Measurements from ENCODE around the gene PADI3.

The PADI3 gene

GRCh38 chr1:17274186-17275170, 25.6 kb downstream of the PADI3 start:
- no peak for DNase-seq

- DNase-seq, result peak; percentile 75
Observed at GRCh38 chr1:17276568-17276967, 27.7 kb downstream of the PADI3 start.

- DNase-seq, result no peak
Observed at GRCh38 chr1:17277511-17278159, 28.7 kb downstream of the PADI3 start.

DNA sequence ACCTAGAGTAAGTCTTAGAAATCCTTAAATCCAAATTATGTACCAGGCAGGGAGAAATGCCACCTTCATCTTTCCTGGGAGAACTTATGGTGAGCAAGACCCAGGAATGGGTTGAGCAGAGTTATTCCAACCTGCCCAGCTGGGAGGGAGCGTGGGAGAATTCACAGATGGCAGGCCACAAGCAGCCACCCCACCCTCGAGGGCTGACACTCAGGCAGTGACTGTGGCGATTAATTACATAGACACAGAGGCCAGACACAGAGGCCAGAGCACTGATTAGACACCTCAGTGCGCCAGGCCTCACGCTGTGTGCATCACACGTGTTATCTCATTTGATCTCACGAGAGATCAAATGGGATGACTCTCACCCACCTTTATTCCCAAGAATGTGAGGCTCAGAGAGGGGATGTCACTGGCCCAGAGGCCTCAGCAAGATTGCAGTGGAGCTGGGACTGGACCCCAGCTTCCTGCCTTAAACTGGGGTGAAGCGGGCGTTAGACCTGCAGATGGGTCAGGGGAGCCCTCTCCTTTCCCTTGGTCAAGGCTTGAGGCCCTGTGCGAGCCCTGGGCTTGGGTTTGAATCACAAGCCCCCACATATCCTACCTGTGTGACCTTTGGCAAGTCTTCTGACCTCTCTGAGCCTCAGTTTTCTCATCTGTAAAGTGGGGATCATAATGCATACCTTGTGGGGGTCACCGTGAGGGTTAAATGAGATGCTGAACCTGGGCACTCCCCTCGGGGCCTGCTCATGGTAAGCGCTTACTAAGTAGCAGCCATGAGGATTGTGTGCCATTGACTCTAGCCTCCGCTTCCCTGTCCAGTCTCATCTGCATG, 30.3 kb downstream of the PADI3 start:
- no peak for DNase-seq

GRCh38 chr1:17280436-17280835, 31.5 kb downstream of the PADI3 start:
- DNase-seq, result no peak

DNA sequence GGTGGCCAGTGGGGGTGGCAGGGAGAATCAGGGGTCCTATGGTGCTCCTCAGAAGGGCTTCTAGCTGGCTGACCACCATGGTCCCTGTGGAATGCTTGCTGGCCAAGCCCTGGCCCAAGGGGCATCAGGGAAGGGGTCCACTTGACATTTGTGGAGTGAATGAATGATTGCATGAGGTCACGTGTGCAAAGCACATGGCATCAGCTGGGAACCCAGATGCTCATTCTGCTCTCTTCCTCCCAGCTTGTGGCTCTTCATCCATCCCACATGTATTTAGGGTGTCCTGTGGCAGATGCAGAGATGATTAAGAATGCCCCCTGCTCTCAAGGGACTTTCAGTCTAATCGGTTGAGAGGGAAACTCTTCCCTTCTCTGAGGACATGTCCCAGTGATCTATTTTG, 32.0 kb downstream of the PADI3 start:
- no peak for DNase-seq

GRCh38 chr1:17281775-17282181, 32.9 kb downstream of the PADI3 start:
- no peak for DNase-seq

- no peak for DNase-seq
Observed at GRCh38 chr1:17282836-17283235, 33.9 kb downstream of the PADI3 start.

GRCh38 chr1:17286646-17287045, 37.7 kb downstream of the PADI3 start:
- DNase-seq, result no peak

DNA sequence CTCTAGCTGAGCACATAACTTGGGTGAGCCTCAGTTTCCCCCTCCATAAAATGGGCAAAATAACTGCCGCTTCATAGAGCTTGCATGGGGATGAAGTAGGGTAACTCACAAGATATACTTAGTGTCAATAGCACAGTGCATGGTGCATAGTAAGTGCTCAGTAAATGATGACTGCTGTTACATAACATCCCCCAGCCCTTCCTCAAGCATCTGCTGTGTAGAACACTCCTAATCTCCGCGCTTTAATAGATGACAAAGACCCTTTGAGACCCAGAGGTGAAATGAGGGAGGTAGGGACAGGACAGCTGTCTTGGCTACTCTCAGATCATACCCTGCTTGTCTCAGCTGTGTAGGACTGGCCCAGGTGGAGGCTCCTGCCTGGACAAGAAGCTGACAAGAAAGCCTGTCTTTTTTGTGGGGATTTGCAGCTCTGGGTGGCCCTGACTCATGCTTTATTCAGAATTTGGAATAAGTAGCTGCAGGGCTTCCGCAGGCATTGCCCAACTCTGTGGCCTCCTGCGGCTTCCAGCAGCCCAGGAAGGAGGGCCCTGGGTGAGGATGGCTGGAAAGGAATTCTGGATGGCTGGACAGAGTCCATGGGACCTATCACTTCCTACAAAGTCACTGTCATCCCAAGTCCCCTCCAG, 38.4 kb downstream of the PADI3 start:
- DNase-seq, result no peak

DNA sequence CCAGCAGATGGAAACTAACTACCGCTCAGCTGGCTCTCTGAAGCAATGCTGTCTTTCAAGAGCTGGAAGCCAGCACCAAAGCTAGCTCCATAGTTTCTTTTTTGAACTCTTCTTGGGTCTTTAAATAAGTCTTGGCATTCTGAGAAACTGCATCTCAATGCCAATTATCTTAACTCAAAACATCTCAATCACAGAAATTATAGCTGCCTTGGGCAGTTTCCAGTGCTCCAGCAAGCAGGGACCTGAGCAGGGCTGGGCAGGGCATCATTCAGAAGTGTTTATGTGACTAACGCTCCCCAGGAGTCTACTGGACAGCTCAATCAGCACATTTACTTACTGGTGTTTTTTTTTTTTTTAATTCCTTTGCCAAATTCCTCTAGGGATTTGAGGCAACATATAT, 40.8 kb downstream of the PADI3 start:
- DNase-seq, result no peak

DNA sequence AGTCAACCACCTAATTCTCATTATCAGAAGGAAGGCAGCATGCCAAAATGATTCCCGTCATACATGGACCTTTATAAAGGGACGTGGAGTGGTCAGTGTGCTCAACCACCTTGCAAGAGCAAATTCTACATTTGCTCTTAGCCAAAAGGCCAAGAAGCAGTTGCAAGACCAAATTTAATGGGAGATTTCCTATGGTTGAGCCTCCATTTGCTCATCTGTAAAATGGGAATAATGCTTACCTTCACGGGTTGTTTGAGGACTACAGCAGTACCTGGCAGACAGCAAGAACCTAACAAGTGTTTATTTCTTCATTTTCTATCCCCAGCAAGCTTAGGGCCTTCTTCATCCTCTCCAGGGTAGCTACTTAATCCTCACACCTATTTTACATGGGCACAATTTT, 41.7 kb downstream of the PADI3 start:
- no peak for DNase-seq

GRCh38 chr1:17292299-17293160, 43.6 kb downstream of the PADI3 start:
- DNase-seq, result no peak

DNA sequence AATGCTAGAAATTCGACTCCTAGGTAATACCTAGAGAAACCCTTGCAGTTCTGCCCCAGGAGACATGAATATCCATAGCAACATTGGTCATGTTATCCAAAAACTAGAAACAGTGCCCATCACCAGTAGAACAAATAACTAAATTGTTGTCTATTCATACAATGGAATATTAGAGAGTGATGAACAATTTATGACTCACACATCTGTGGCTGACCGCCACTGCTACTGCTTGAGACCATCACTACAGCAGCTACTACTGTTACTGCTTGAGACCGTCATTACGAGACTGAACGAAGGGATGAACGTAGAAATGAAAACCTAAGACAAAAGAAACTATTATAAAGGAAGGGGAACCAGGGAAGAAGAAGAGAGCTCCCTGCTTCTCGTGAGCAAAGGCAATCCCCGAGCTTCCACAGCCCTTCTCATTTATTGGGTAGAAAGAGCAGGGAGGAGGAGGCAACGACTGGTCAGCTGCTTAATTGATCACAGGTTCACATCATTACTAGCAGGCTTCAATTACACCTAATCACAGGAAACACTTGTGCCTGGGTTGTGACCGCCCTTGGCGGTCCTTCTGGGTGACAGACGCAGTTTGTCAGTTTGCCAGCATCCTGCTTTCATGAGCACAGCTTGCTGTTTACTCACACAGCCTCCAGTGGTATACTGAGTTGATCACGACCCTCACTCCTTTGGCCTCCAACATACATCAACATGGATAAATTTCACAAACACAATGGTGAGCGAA, 45.0 kb downstream of the PADI3 start:
- no peak for DNase-seq

GRCh38 chr1:17295292-17295691, 46.4 kb downstream of the PADI3 start:
- DNase-seq, result no peak

DNA sequence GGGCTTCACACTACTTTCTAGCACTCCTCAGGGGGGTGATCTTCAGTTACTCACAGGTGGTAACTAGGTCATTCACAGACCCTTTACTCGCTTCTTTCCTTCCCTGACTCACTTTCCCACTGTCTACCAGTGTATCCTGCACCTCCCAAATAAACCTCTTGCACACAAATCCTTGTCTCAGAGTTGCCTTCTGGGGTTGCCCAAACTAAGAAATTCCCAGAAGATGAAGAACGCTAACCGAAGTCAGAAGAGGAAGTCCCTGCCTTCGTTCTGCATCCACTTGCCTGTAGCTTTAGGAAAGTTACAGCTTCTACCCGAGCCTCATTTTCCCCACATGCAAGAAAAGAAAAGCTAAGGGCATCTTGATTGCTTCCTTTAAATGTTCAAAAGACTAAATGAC, 47.2 kb downstream of the PADI3 start:
- no peak for DNase-seq

- DNase-seq, result no peak
Observed at GRCh38 chr1:17297991-17298390, 49.1 kb downstream of the PADI3 start.

- DNase-seq, result peak; percentile 81
Observed at GRCh38 chr1:17301767-17302166, 52.9 kb downstream of the PADI3 start.

DNA sequence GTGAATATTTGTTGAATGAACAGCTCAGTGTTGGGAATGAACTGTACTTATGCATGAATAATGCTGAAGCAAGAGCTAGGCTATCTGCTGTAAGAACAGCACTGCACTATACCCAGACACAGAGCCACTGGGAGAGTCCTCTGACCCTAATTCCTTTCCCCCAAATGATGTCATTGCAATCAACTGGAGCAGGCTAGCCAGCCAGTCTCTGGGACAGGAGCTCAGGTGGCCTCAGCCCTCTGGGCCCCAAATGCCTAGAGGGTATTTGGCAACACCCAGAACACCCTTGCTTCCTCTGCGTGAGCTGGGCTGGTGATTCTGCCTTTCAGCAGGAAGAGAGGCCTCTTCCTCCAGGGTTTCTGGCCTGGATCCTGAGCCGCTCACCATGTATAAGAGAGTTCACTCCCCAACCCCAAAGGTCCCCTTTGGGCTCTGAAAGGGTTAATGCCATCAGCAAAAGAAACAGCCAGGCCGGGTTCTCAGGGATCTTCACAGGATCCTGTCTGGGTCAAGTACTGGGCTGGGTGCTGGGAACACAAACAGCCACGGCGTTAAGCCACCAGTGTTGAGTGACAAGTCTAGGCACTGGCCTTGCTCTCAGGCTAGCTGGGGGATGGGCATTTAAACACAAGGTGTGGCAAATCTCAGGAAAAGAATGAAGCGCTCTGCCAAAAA, 55.4 kb downstream of the PADI3 start:
- DNase-seq, result peak; percentile 61

- no peak for DNase-seq
Observed at GRCh38 chr1:17304826-17305175, 55.9 kb downstream of the PADI3 start.
